HG02840 (cell line): ENCODE data around the gene KIT.

Experiments
- ATAC-seq: cut with Tn5 transposase; IDR thresholded peaks from one replicate; pipeline ENCODE4 v1.9.1; 2021; ENCODE audit warnings: mild to moderate bottlenecking, moderate library complexity, moderate number of reproducible peaks; ENCODE audit not compliant: unreplicated experiment, low FRiP score

The KIT gene

GRCh38 chr4:54695788-54696187, 38.0 kb downstream of the KIT start:
- no peak for ATAC-seq

GRCh38 chr4:54696649-54697048, 38.9 kb downstream of the KIT start:
- ATAC-seq = no peak

DNA sequence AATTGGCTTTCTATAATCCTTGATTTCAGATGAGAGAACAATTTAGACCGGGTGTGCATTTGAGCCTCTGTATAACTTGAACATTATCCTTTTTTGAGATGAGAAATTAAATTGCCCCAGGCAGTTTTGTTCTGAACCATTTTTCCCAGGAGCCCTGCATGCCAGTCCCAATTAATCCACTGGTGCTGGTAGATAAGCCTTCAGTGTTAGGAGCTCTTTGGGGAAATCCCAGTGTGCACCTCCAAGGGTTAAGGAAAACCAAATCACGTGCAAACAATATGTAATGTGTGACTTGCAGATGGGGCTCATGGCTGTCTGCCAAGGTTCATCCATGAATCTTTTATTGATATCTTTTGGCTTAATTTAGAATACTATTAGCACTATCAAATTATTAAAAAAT, 43.2 kb downstream of the KIT start:
- ATAC-seq = no peak

- no peak for ATAC-seq
These were observed 45.4 kb downstream of the KIT start for GRCh38 chr4:54703182-54703581.

- ATAC-seq = no peak
These were observed 49.6 kb downstream of the KIT start for GRCh38 chr4:54707406-54707805.

DNA sequence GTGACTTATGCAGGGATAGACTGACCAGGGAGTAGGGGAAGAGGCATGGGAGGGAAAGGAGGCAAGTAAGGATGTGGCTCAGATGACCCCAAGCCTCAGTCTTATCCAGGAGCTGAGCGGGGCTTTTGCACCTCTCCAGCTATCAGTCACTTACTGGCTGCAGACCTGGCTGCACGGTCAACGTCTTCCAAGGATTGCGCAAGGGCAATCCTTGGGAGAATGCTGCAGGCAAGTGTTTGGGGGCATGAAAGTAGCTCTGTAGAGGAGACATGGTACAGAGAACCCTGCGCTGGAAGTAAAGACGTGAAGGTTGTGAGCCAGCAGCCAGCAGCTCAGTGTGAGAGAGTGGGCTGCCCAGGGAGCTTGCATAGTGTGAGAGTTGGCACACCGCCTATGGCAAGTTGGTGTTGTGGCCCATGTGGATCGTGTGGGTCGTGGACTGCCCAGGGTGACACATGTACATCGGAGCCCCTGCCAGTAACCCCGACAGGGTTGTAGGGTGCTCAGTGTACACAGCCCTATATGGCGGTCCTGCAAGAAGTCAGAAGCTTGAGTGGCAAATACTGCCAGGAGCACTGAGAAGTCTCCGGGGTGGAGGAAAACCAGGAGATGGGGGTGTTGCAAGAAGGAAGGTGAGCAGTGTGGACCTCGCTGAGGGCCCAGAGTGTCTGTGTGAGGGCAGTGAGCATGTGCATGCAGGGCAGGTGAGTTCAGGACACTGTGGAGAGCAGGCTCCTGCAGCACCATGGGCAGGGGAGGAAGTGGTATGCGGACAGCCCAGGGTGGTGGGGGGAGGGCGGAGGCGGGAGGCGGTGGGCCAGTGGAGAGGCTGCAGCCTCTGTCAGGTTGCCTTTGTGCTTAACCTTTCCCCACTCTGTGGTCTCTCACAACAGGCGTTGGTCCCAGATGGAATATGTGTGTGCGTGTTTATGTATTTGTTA, 50.9 kb downstream of the KIT start:
- ATAC-seq = no peak

GRCh38 chr4:54709400-54709799, 51.6 kb downstream of the KIT start:
- ATAC-seq = no peak

DNA sequence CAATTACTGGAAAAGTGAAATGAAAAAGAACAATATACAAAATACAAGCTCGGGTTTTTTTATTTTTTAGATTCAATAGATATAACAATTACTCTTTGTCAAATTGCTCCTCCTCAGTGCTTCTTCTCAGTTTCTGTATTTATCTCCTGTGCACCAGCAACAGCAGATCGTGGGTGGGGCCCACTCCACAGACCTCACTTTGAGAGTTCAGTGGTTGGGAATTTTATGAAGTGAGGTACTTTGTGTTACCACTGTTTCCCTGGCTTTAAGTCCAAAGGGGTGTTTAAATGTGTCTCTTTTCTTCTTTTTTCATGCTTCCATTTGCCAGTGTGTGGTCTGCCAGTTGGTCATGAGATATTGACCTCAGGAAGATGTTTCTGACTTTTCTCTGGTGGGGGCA, 54.4 kb downstream of the KIT start:
- no peak for ATAC-seq

- ATAC-seq = no peak
These were observed 56.9 kb downstream of the KIT start for GRCh38 chr4:54714631-54715030.

GRCh38 chr4:54716478-54717065, 58.8 kb downstream of the KIT start:
- ATAC-seq = no peak

- no peak for ATAC-seq
These were observed 59.9 kb downstream of the KIT start for GRCh38 chr4:54717694-54718093.

- no peak for ATAC-seq
These were observed 61.6 kb downstream of the KIT start for GRCh38 chr4:54719378-54719777.

DNA sequence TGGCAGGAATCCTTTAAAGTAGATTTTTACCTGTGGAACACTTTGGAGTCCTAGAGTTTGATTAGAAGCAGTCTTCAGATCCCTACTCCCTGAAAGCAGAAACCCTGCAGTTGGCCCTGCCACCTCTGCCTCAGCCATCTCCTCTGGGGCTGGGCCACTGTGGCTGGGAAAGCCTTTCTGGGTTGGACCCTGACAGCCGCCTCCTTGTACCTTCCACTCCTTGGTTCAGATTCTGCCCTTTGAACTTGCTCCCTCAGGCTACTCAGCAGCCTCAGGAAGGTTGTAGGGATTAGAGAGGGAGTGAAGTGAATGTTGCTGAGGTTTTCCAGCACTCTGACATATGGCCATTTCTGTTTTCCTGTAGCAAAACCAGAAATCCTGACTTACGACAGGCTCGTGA, 65.5 kb downstream of the KIT start:
- no peak for ATAC-seq

DNA sequence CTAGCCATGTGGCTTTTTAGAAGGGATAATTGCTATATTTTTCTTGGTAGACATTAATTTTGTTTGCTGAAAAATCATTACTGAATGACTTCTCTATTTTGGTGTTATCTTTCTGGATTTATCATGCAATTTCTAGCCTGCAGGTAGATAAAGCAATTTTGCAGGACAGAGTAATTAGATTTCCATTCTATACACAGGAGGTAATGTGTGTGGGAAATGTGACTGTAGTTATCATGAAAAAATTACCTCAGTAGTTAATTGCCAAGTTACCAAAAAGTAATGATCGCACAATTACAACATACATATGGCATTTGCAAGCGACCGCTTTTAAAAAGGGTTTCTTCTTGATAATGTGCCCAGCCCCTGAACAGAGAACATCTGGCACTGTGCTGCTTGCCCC, 66.1 kb downstream of the KIT start:
- no peak for ATAC-seq

DNA sequence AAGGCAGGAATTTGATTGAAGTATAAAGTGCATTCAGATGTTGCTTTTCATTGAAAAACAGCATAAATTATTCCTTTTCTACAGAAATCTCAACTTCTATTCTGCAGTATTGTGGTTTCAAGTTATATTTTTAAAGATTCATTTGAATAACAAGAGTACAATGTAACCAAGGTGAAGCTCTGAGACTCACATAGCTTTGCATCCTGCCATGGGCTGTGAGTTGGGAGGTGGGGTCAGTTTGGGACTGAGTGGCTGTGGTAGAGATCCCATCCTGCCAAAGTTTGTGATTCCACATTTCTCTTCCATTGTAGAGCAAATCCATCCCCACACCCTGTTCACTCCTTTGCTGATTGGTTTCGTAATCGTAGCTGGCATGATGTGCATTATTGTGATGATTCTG, 69.2 kb downstream of the KIT start:
- no peak for ATAC-seq

- ATAC-seq = no peak
These were observed 69.6 kb downstream of the KIT start for GRCh38 chr4:54727346-54727745.

DNA sequence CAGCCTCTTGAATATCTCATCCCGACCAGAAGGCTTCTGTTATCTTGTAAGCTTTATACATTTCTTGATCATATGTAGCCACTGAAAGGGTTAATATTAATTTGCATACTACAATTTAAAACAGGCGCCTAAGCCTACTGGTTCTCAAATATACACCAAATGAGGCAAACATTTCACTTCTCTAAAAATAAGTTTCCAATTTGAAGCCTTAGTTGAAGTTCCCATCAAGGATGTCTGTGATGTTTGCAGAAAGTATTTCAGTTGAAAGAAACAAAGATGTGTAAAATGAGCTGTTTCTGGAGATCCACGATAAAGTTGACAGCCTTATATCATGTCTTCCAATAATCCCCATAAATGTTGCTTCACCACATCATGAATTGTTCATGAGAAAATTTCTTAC, 70.6 kb downstream of the KIT start:
- ATAC-seq = no peak

DNA sequence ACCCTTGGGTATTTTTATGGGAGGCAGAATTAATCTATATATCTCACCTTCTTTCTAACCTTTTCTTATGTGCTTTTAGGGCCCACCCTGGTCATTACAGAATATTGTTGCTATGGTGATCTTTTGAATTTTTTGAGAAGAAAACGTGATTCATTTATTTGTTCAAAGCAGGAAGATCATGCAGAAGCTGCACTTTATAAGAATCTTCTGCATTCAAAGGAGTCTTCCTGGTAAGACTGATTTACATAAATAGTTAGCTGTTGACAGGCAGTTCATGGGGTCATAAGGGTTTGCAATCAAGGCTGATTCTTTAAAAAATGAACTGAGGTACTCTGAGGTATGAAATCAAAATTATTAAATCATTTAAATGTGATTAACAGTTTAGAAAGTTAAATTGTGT, 71.5 kb downstream of the KIT start:
- ATAC-seq = no peak

GRCh38 chr4:54730581-54730980, 72.8 kb downstream of the KIT start:
- ATAC-seq = no peak

DNA sequence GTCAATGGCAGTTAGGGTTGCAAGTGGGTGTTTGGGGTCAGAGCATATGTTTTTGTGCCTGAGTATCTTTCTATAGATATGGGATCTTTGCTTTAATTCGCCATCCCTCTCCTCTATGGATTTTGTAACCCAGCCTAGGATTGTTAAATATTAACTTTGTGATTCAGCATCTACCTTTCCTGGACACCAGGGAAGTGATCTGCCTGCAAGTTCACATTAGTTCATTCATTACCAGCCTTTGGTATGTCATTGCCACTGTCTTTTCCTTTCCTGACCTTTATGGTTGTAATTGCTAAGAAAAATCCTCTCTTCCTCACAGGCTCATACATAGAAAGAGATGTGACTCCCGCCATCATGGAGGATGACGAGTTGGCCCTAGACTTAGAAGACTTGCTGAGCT, 73.8 kb downstream of the KIT start:
- no peak for ATAC-seq

- ATAC-seq = no peak
These were observed 74.2 kb downstream of the KIT start for GRCh38 chr4:54731976-54732375.

DNA sequence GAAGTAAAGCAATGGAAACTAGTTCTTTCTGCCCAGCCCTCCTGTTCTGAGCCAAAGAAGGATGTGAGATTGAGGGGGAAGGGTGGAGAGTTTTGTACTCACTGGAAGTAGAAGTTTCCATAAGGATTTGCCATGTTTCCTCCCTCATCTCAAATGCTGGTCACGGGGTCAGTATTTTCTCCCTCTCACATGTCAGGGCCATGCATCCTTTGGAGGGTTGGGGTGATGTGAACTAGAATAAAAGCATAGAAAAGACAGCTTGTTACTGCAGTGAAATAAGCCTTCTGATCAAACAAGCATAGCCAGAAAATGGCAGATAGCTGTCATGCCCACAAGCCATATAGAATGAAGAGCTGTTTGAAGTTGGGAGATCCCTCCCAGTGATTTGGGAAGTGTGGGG, 79.7 kb downstream of the KIT start:
- no peak for ATAC-seq
